ENCODE measurements around the gene ITGA3. TPM values are rescaled to one million over a fixed set of nuclear protein-coding genes. Genes with fewer than 3 reads are reported as not detected.
A peak's percentile ranks its signal among the peaks of the same experiment; 100 is the strongest.

Gene ITGA3
- total and polyA plus RNA-seq, 2 of the 13 experiments (the other 11 are each of a cell fraction or from before 2014, with no cell fraction given): 0.48 to 0.69 TPM

- no peak for TF ChIP-seq ZNF318 (CRISPR knock-in tag; IDR thresholded peaks at IDR 0.05)
- TF ChIP-seq TFDP2 (CRISPR knock-in tag; IDR thresholded peaks at IDR 0.05): peak; percentile 26; the same call in 1 of the 2 replicates
- no peak for TF ChIP-seq ZSCAN9 (CRISPR knock-in tag; IDR thresholded peaks at IDR 0.05; ENCODE audit: borderline replicate concordance)
- TF ChIP-seq FOXP4 (CRISPR knock-in tag; IDR thresholded peaks at IDR 0.05): peak; percentile 20; the same call in 1 of the 2 replicates
- no peak for TF ChIP-seq ZNF616 (CRISPR knock-in tag; IDR thresholded peaks at IDR 0.05; ENCODE audit: low read depth)
- TF ChIP-seq TBL1XR1 (IDR thresholded peaks at IDR 0.05; ENCODE audit: borderline replicate concordance, low read length, partially characterized antibody): no peak
- no peak for TF ChIP-seq ZNF766 (CRISPR knock-in tag; IDR thresholded peaks at IDR 0.05; ENCODE audit: borderline replicate concordance)
- no peak for TF ChIP-seq SOX6 (IDR thresholded peaks at IDR 0.05)
- no peak for TF ChIP-seq SOX6 (CRISPR knock-in tag; IDR thresholded peaks at IDR 0.05)
- TF ChIP-seq HHEX (CRISPR knock-in tag; IDR thresholded peaks at IDR 0.05): no peak
- no peak for TF ChIP-seq NR2C2 (CRISPR knock-in tag; IDR thresholded peaks at IDR 0.05; ENCODE audit: borderline replicate concordance)
- no peak for TF ChIP-seq CEBPZ (IDR thresholded peaks at IDR 0.05; ENCODE audit: low read length)
These were observed 23.6 kb downstream of the ITGA3 start (continued) for GRCh38 chr17:50079334-50080095.
